Posterior cingulate gyrus (tissue), 11 donors: Measurements from ENCODE around the gene ADAMTS7.
"Not testable (repeated sequence)": the region's sequence is repeated elsewhere in the genome, so short reads cannot be mapped to it uniquely, and the experiment has no call there.

ENCODE experiments used
- DNase-seq, 10 donors: peaks; one replicate each; pipeline versions ENCODE4 v3.0.0 to v3.0.0-alpha.2; 2020 to 2021; ENCODE audit warnings: mixed read lengths in 3 of 10
- intact Hi-C: fragments of 100-400 bp; cut with DNase I; formaldehyde crosslinking; loops from one replicate; pipeline ENCODE4 v1.15.1; 2023

ADAMTS7 gene, protein sequence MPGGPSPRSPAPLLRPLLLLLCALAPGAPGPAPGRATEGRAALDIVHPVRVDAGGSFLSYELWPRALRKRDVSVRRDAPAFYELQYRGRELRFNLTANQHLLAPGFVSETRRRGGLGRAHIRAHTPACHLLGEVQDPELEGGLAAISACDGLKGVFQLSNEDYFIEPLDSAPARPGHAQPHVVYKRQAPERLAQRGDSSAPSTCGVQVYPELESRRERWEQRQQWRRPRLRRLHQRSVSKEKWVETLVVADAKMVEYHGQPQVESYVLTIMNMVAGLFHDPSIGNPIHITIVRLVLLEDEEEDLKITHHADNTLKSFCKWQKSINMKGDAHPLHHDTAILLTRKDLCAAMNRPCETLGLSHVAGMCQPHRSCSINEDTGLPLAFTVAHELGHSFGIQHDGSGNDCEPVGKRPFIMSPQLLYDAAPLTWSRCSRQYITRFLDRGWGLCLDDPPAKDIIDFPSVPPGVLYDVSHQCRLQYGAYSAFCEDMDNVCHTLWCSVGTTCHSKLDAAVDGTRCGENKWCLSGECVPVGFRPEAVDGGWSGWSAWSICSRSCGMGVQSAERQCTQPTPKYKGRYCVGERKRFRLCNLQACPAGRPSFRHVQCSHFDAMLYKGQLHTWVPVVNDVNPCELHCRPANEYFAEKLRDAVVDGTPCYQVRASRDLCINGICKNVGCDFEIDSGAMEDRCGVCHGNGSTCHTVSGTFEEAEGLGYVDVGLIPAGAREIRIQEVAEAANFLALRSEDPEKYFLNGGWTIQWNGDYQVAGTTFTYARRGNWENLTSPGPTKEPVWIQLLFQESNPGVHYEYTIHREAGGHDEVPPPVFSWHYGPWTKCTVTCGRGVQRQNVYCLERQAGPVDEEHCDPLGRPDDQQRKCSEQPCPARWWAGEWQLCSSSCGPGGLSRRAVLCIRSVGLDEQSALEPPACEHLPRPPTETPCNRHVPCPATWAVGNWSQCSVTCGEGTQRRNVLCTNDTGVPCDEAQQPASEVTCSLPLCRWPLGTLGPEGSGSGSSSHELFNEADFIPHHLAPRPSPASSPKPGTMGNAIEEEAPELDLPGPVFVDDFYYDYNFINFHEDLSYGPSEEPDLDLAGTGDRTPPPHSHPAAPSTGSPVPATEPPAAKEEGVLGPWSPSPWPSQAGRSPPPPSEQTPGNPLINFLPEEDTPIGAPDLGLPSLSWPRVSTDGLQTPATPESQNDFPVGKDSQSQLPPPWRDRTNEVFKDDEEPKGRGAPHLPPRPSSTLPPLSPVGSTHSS (N-terminal part only)

DNA sequence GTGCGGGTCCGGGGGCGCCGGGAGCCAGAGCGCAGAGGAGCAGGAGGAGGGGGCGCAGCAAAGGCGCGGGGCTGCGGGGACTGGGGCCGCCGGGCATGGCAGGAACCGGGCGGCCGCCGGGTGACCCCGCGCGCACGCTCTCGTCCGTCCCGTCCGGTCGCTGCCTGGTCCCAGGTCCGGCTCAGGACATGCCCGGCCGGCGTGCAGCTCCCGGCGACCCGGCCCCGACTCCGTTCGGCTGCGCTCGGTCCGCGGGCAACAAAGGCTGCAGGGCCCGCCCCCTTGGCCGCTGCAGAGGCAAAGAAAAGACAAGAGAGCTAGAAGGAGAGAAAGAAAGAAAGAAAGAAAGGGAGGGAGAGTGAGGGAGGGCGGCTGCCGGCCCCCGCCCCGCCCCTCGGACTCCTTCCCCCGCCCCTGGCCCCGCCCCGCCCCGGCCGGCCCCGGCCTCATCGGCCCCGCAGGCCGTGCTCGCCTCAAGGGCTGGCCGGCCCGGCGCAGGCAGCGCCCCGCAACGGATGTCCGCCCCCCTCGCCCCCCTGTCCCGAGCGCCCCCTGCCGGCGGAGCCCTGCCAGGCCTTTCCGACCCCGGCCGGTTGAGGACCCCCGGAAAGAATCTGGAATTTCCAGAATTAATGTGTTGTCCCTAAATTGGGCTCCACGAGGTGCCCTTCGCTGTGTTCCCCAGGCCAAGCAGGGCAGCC lies at the start of gene ADAMTS7:
TSS of gene ADAMTS7 (minus strand) at position 341 of the 701 bp plus-strand sequence. CDS start at position 97, 244 bp downstream.
- intact Hi-C loops, result loop anchor here (5.0 kb wide), 1 partner anchor 41 kb away; no protein-coding TSS in a partner anchor
- peak in 6 of 10 donors; percentile 22 to 90 (median 52) for DNase-seq

DNA sequence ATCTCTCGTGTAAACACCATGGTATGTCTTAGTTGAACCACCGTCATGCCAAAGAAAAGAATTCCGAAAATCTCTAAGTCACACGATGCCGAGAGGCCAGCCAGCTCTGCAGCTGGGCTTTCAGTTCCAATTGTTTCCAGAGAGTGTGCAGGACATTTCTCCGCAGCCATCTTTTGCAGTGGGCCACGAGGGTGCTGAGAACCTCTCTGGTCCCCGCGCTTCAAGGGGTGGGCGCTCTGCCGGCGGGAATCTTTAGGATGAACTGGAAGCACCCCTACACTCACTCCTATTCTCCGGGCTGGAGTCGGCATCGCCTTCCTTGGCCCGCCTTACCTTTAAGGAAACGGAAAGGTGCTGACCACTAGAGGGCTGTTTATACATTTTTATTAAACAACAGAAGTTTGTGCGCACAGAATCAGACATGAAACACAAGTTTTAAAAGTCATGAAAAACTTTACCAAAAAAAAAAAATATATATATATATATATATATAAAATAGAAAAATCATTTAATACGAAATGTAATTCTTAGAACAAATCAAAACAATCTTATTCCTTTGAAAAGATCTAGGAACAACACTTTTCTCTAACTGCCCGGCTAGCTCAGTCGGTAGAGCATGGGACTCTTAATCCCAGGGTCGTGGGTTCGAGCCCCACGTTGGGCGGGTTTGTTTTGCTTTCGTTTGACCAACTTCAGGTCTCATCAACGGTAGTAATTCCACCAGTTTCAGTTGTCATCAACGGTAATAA lies 48.9 kb upstream of the ADAMTS7 start:
- DNase-seq, result peak; percentile 48 to 95 (median 62)
- intact Hi-C loops, result loop anchor here (10.0 kb wide), 1 partner anchor 105 kb away; no protein-coding TSS in a partner anchor

DNA sequence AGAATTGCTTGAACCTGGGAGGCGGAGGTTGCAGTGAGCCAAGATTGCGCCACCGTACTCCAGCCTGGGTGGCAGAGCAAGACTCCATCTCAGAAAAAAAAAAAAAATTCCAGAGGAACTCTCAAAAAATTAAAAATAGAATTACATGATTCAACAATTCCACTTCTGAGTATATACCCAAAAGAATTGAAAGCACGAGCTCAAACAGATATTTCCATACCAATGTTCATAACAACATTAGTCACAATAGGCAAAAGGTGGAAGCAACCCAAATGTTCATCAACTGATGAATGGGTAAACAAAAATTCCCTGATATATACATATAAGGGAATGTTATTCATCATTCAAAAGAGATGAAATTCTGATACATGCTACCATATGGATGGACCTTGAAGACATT lies 44.5 kb upstream of the ADAMTS7 start:
- intact Hi-C loops, result loop anchor here (10.0 kb wide), 1 partner anchor 101 kb away; no protein-coding TSS in a partner anchor
- no peak for DNase-seq

DNA sequence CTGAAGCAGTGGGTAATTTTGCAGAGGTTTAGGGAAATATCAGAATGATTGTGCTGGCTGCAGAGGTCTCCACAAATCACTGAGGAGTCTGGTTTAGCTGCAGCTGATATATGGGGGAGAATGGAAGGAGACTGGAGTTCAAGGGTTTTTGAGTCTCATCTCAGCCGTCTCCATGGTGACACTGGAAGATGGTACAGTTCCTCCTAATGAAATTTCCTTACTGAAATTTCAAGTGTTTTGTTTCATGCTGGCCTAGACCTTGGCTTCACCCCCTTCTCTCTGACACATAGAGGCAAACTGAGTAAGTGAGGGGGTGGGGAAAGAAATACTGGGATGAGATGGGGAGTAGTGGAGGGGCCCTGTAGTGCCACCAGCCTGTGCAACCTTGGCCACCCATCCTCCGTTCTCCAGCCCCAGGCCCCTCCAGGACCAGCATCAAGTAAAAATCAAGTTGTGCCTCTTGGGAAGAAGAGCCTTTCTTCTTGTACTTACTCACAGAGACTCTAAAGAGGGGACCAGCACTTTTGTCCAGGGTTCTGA lies 43.6 kb upstream of the ADAMTS7 start:
- intact Hi-C loops, result loop anchor here (5.0 to 10.0 kb wide), 2 partner anchors 43 to 100 kb away; partner anchors contain the start of gene ADAMTS7
- DNase-seq, result no peak

DNA sequence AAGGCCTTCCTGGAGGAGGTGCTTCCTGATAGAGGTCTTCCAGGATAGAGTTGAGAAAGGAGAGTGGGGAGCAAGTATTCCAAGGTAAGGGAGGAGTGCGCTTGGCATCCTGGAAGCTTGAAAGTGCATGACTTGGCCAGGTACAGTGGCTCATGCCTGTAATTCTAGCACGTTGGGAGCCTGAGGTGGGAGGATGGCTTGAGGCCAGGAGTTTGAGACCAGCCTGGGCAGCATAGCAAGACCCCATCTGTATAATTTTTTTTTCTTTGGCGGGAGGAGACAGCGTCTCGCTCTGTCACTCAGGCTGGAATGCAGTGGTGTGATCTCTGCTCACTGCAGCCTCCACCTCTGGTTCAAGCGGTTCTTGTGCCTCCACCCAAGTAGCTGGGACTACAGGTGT lies 42.2 kb upstream of the ADAMTS7 start:
- intact Hi-C loops, result loop anchor here (5.0 to 10.0 kb wide), 2 partner anchors 41 to 99 kb away; partner anchors contain the start of gene ADAMTS7
- no peak for DNase-seq

DNA sequence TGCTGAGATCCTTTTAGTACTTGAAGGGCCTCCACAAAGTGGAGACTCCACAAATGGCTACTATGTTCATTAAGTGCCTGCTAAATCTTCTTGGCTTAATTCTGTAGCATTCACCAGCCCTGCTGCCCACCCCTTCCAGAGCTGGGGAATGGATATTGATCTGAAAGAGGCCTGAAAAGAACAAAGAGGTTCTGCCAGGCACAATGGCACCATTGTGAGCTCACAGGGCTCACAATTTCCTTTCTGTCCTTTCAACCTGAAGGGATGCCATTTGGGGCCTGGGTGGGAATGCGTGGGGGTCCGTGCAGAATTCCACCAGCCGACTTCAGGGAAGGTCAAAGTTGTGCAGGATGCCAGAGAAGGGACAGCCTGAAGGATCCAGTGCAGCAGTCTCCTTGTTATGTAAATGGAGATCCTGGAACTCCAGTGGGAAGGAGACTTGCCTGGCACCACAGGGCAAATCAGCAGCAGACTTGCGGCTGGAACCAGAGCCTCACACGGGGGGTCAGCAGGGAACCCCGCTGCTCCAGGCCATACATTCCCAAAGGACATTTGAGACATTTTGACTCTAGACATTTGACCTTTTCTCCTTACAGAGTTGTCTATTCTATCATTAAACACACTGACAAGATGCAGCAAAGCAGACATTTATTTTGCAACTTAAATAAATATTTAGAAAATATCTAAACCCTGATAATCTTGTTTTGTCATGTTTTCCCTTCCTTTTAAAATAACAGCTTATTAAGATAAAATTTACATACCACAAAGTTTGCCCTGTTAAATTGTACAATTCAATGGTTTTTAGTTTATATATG lies 39.9 kb upstream of the ADAMTS7 start:
- DNase-seq, result peak in 5 of 10 donors; percentile 14 to 85 (median 56)
- intact Hi-C loops, result loop anchor here (5.0 to 10.0 kb wide), 2 partner anchors 39 to 96 kb away; partner anchors contain the start of gene ADAMTS7

DNA sequence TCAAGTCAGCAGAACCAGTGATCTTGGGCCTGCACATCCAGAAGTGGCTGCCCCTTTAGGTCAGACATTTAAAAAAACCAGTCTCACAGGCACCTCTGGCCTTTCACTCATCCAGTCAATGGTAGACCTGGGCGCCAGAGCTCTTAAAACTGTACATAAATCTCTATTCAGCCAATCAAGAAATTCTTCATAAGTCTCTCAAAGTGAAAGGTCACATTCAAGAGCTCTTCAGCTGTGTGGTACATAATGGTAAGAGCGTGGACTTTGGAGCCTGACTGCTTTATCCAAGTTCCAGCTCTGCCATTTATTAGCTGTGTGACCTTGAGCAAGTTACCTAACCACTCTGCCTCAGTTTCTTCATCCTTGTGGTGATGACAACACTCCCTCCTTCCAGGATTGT lies 39.1 kb upstream of the ADAMTS7 start:
- DNase-seq, result no peak
- intact Hi-C loops, result loop anchor here (5.0 to 10.0 kb wide), 2 partner anchors 38 to 96 kb away; partner anchors contain the start of gene ADAMTS7

DNA sequence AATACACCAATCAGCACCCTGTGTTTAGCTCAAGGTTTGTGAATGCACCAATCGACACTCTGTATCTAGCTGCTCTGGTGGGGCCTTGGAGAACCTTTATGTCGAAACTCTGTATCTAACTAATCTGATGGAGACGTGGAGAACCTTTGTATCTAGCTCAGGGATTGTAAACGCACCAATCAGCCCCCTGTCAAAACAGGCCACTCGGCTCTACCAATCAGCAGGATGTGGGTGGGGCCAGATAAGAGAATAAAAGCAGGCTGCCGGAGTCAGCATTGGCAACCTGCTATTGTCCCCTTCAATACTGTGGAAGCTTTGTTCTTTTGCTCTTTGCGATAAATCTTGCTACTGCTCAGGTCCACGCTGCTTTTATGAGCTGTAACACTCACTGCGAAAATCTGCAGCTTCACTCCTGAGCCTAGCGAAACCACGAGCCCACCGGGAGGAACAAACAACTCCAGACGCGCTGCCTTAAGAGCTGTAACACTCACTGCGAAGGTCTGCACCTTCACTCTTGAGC lies 36.2 kb upstream of the ADAMTS7 start:
- DNase-seq, intact Hi-C loops: not testable (repeated sequence)

DNA sequence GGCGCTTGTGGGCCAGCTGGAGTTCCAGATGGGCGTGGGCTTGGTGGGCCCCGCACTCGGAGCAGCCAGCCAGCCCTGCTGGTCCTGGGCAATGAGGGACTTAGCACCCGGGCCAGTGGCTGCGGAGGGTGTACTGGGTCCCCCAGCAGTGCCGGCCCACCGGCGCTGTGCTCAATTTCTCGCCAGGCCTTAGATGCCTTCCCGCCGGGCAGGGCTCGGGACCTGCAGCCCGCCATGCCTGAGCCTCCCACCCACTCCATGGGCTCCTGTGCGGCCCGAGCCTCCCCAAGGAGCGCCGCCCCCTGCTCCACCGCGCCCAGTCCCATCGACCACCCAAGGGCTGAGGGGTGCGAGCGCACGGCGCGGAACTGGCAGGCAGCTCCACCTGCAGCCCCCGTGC lies 35.6 kb upstream of the ADAMTS7 start:
- intact Hi-C loops, DNase-seq: not testable (repeated sequence)

DNA sequence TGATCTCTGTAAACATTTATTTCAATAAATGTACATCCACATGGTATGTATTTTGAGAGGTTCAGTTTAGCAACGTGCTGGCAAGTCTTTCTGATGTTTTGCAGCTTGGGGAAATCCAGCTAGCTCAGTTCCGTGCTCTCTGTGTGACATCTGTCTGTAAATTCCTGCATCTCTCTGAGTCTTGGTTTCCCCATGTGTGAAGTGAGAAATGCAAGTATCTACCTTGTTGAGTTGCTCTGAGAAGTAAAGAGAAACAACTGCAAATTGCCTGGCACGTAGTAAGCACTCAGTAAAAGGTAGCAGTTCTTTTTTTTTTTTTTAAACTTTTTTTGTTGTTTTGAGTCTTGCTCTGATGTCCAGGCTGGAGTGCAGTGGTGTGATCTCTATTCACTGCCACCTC lies 31.3 kb upstream of the ADAMTS7 start:
- DNase-seq, result no peak
- intact Hi-C loops, result no loop called here

DNA sequence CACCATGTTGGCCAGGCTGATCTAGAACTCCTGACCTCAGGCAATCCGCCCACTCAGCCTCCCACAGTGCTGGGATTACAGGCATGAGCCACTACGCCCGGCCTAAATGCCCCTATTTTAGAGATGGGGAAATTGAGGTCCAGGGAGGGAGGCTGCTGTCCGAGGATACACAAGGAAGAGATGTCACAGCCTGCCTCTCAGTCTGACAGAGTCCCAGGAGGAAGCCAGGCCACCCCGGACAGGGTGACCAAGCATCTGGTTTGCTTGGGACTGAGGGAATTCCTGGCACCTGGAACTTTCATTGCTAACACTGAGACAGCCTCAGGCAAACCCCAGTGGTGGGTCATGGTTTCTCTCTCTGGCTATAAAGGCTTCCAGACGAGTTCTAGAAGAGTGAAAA lies 30.6 kb upstream of the ADAMTS7 start:
- no peak for DNase-seq
- intact Hi-C loops, result no loop called here

DNA sequence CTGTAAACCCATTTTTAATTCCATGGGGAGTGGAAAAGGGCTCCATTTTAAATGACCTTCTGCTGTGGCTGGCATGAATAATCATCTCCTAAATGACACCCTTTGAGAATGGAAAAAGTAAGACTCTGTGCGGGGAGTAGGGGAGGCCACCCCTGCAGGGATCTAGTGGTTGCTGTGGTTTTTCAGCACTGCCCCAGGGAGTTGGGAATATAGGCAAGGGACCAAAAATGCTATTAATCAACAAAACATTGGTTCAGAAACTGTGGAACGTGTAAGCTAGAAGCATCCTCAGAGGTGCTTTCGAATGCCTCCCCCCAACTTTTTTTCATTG lies 30.1 kb upstream of the ADAMTS7 start:
- intact Hi-C loops, result no loop called here
- DNase-seq, result no peak

DNA sequence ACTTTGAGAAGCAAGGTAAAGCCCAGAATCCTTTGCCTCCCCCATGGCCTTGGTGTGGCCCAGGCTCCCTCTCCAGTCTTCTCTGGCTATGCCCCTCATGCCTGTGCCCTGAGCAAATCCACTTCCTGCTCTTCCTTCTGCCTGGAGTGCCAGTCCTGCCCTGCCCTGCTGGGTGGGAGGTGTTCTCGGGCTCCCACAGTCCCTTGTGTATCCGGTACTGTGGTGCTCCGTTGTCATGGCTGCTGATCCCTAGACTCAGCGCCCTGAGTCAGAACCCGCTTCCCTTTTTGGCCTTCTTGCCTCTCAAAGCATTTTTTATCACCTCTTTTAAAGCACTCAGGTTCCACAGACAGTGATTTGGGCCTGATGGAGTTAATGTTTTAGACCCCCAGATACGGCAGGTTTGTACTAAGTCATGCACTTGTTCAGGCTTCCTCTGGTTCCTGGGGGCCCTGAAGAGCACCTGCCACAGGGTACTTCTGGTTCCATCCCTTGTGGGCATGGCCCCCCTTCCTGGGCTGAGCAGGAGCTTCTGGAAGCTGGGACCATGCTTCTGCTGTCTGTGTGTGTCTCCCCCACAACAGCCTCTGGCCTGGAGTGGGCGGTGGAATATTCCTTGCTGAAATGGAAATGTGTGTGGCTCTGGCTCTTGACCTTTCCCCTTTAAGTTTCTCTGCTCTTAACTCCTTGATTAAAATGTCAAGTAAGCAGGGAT lies 29.6 kb upstream of the ADAMTS7 start:
- no peak for DNase-seq
- intact Hi-C loops, result no loop called here

DNA sequence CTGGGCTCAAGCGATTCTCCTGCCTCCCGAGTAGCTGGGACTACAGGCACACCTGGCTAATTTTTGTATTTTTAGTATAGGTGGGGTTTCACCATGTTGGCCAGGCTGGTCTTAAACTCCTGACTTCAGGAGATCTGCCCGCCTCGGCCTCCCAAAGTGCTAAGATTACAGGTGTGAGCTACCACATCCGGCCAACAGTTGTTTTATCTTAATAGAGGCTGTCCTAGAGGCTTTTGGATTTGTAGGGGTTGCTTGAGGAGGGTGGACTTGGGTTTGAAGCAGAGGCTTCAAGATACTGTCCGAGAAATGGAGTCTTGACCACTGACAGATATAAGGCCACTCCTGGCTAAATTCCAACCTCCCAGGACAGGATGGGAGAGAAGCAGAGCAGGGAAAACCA lies 27.9 kb upstream of the ADAMTS7 start:
- intact Hi-C loops, DNase-seq: not testable (repeated sequence)

DNA sequence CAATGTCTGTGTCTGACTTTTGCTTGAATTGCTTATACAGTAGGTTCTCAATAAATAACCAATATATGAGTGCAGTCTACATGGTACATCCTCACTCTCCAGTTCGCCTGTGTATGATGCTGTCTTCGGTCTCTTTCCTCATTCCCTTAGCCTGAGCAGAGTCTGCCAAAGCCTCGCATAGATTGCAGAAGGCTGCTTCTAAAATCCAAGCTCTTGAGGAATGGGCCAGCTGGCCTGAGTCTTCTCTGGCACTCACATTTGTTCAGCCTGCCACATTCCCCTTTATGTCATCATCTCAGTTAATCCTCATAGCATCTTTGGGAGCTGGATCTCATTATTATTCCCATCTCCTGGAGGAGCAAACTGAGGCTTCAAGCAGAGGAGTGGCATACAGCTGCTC lies 27.2 kb upstream of the ADAMTS7 start:
- no peak for DNase-seq
- intact Hi-C loops, result no loop called here

DNA sequence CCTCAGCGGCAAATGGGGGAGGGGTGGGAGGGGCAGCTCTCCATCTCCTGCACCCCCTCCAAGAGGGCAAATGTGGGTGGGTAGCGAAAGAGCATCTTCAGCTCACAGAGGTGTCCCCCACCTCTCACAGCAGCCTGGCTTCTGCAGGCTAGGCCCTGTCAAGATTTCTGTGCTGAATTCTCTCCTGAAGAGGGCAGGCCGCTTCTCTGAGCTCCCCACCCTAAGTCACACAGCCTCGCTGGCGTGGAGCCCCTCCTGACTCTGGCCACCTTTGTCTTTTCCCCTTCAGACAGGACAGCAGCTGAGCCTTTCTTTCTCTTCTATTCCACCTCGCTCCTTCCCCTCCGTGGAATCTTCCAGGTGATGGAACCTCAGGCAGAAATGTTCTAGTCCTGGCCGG lies 26.3 kb upstream of the ADAMTS7 start:
- intact Hi-C loops, result no loop called here
- DNase-seq, result no peak

DNA sequence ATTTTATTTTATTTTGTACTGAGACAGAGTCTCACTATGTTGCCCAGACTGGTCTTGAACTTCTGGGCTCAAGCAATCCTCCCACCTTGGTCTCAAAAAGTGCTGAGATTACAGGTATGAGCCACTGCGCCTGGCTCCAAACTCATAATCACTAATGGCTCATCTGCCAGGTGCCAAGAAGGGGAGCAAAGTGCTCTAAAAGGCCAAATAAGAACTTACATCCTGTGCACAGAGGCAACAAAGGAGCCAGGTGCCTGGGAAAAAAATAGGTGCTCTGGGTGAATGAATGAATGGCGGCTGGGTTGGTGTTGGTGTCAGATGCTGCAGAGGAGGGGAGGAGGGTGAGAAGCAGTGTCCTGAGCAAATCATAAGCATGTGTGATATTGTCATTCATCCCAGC lies 25.9 kb upstream of the ADAMTS7 start:
- intact Hi-C loops, result no loop called here

More for the DNA sequence above, 25.9 kb upstream of the ADAMTS7 start:
- DNase-seq, result no peak
